GM23338 (cell line): ENCODE measurements around the gene SEL1L2. TPM values are rescaled to one million over a fixed set of nuclear protein-coding genes. Genes with fewer than 3 reads are reported as not detected.

Experiments used
- ATAC-seq: fragments of 200-7000 bp; cut with Tn5 transposase; 3 replicates; pipeline ENCODE4 v1.9.1; 2020
- DNase-seq: peaks from one replicate; pipeline ENCODE4 v3.0.0-alpha.2; 2015; ENCODE audit warnings: low spot score
- H2AFZ ChIP-seq: fragments of 200-600 bp; sonication (generic); 2 replicates; pipeline ENCODE4 v1.8.0; 2016; ENCODE audit warnings: antibody characterized with exemption, mild to moderate bottlenecking, moderate library complexity
- H3F3A ChIP-seq: fragments of 200-600 bp; sonication (generic); replicated peaks from 2 replicates; pipeline ENCODE4 v1.8.0; 2017; ENCODE audit warnings: antibody characterized with exemption, mixed run types, low read depth
- H3K27ac ChIP-seq: fragments of 200-600 bp; sonication (generic); 2 replicates; pipeline ENCODE4 v1.6.1; 2016; ENCODE audit warnings: low read depth
- H3K27me3 ChIP-seq: fragments of 200-600 bp; sonication (generic); 2 replicates; pipeline ENCODE4 v1.8.0; 2016; ENCODE audit warnings: mild to moderate bottlenecking, mixed run types, moderate library complexity; ENCODE audit not compliant: insufficient read depth
- H3K36me3 ChIP-seq: fragments of 200-600 bp; sonication (generic); 2 replicates; pipeline ENCODE4 v1.8.0; 2016; ENCODE audit warnings: mild to moderate bottlenecking; ENCODE audit not compliant: insufficient read depth
- H3K4me1 ChIP-seq: fragments of 200-600 bp; sonication (generic); 2 replicates; pipeline ENCODE4 v1.8.0; 2016; ENCODE audit warnings: mild to moderate bottlenecking, moderate library complexity; ENCODE audit not compliant: insufficient read depth
- H3K4me2 ChIP-seq: fragments of 200-600 bp; sonication (generic); 2 replicates; pipeline ENCODE4 v1.7.1; 2017; ENCODE audit warnings: mixed run types
- H3K4me3 ChIP-seq: fragments of 200-600 bp; sonication (generic); 2 replicates; pipeline ENCODE4 v1.6.1; 2016; ENCODE audit warnings: mixed run types
- H3K79me2 ChIP-seq: fragments of 200-600 bp; sonication (generic); replicated peaks from 2 replicates; pipeline ENCODE4 v1.8.0; 2017; ENCODE audit warnings: mild to moderate bottlenecking; ENCODE audit not compliant: insufficient read depth
- H3K9me2 ChIP-seq: fragments of 200-600 bp; sonication (generic); 2 replicates; pipeline ENCODE4 v1.8.0; 2017; ENCODE audit not compliant: insufficient read depth
- H4K20me1 ChIP-seq: fragments of 200-600 bp; sonication (generic); replicated peaks from 2 replicates; pipeline ENCODE4 v1.8.0; 2017; ENCODE audit warnings: mild to moderate bottlenecking; ENCODE audit not compliant: insufficient read depth
- H3K27ac Mint-ChIP-seq: 2 replicates; pipeline ENCODE4 v1.8.0; 2020; ENCODE audit warnings: inconsistent platforms, mild to moderate bottlenecking, moderate library complexity, mixed read lengths
- H3K27me3 Mint-ChIP-seq: 3 replicates; pipeline ENCODE4 v1.8.0; 2022; ENCODE audit warnings: low read depth, mild to moderate bottlenecking, moderate library complexity, mixed read lengths, inconsistent platforms; ENCODE audit not compliant: insufficient read depth, poor library complexity
- H3K36me3 Mint-ChIP-seq: 3 replicates; pipeline ENCODE4 v1.8.0; 2021; ENCODE audit warnings: low read depth, mild to moderate bottlenecking, inconsistent platforms, moderate library complexity, mixed read lengths
- H3K4me1 Mint-ChIP-seq: 3 replicates; pipeline ENCODE4 v1.8.0; 2020; ENCODE audit warnings: mild to moderate bottlenecking, inconsistent platforms, mixed read lengths
- H3K4me3 Mint-ChIP-seq: 3 replicates; pipeline ENCODE4 v1.8.0; 2021; ENCODE audit warnings: moderate library complexity, mild to moderate bottlenecking, inconsistent platforms, mixed read lengths
- H3K9me3 Mint-ChIP-seq: 3 replicates; pipeline ENCODE4 v1.8.0; 2020; ENCODE audit warnings: moderate library complexity, mild to moderate bottlenecking, inconsistent platforms, mixed read lengths
- EZH2phosphoT487 ChIP-seq: fragments of 200-600 bp; sonication (generic); IDR thresholded peaks from one replicate; pipeline ENCODE4 v1.8.1; 2018; ENCODE audit warnings: antibody characterized with exemption; ENCODE audit not compliant: unreplicated experiment
- JUNB ChIP-seq: IDR thresholded peaks from one replicate; pipeline ENCODE4 v1.6.1; 2016; ENCODE audit warnings: antibody characterized with exemption; ENCODE audit not compliant: unreplicated experiment
- NANOG ChIP-seq: IDR thresholded peaks from 2 replicates; pipeline ENCODE4 v1.6.1; 2016; ENCODE audit warnings: antibody characterized with exemption, borderline replicate concordance
- REST ChIP-seq: IDR thresholded peaks from one replicate; pipeline ENCODE4 v1.6.1; 2018; ENCODE audit warnings: antibody characterized with exemption; ENCODE audit not compliant: unreplicated experiment
- STAT1 ChIP-seq: IDR thresholded peaks from one replicate; pipeline ENCODE4 v1.6.1; 2016; ENCODE audit warnings: antibody characterized with exemption; ENCODE audit not compliant: unreplicated experiment
- ZNF462 ChIP-seq: fragments of 250-450 bp; sonication (Bioruptor Pico); IDR thresholded peaks from 2 replicates; pipeline ENCODE4 v1.5.0; 2020; ENCODE audit warnings: mild to moderate bottlenecking, moderate library complexity
- polyA plus RNA-seq: library from polyadenylated mRNA; unstranded; fragments of >200 nt; fragmentation: Nextera tagmentation; extraction: Ambion mirVana; gene quantifications from 2 replicates; pipeline ENCODE4 v1.2.1, GENCODE V29; 2016
- total RNA-seq: library from RNA; depleted of rRNA; stranded (reverse); fragments of >200 nt; shearing (Covaris generic); gene quantifications from 2 replicates; pipeline ENCODE4 v1.2.3, GENCODE V29; 2014

SEL1L2 gene
- total and polyA plus RNA-seq, 2 experiments from 2014 or later = not detected

GRCh38 chr20:13852306-13852705 is 138.1 kb downstream of the SEL1L2 start:
- no peaks in the 10 kb centered on the region for H3K79me2 ChIP-seq
- ATAC-seq = no peak
- H3F3A ChIP-seq = no peaks in the 10 kb centered on the region
- DNase-seq = no peak
- no peak overlapping the region for H3K27ac Mint-ChIP-seq
- no peaks in the 10 kb centered on the region for H3K36me3 ChIP-seq
- TF ChIP-seq JUNB (no peak), ZNF462 (CRISPR knock-in tag) (no peak), NANOG (no peak), EZH2phosphoT487 (no peak), STAT1 (no peak), REST (no peak)
- no peak overlapping the region for H3K4me2 ChIP-seq
- H3K9me3 Mint-ChIP-seq = no peaks in the 10 kb centered on the region
- H3K27me3 ChIP-seq = no peaks in the 10 kb centered on the region
- H3K4me3 Mint-ChIP-seq = no peak overlapping the region
- H3K27me3 Mint-ChIP-seq = no peaks in the 10 kb centered on the region
- H3K9me2 ChIP-seq = peaks cover 8% of the 10 kb centered on the region
- no peaks in the 10 kb centered on the region; the same call in 1 of the 3 replicates for H3K4me1 Mint-ChIP-seq
- H4K20me1 ChIP-seq = no peaks in the 10 kb centered on the region
- no peak overlapping the region for H2AFZ ChIP-seq
- no peak overlapping the region for H3K4me3 ChIP-seq
- H3K4me1 ChIP-seq = no peaks in the 10 kb centered on the region
- no peak overlapping the region for H3K27ac ChIP-seq
- H3K36me3 Mint-ChIP-seq = no peaks in the 10 kb centered on the region
